NCI-H2171 treated with DMSO at 0.1 percent for 48 hours (cell line): ENCODE results near the gene SP8.
"Not testable (repeated sequence)": the region's sequence is repeated elsewhere in the genome, so short reads cannot be mapped to it uniquely, and the experiment has no call there.

Experiments used
- DNase-seq: peaks from one replicate; lab custom pipeline; 2025; lab: John Stamatoyannopoulos, UW

SP8 gene

GRCh38 chr7:20786779-20787659 lies at the start of gene SP8:
Gene SP8 (minus strand): TSS chr7:20786886. CDS start chr7:20786798, 88 bp downstream.
- peak; percentile 21 for DNase-seq

DNA sequence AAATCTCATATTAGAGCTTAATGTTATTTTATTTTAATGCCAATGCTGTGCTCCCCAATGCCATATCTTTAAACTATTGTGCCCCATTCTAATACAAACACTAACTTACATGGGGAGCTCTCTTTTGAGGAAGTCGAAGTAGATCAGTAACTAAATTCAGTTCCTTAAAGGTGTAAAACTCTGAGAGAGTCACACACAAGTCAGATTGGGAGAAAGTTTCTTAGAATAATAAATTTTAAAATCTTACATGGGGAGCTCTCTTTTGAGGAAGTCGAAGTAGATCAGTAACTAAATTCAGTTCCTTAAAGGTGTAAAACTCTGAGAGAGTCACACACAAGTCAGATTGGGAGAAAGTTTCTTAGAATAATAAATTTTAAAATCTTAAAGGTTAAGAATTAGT lies 49.7 kb upstream of the SP8 start:
- not testable (repeated sequence) for DNase-seq

DNA sequence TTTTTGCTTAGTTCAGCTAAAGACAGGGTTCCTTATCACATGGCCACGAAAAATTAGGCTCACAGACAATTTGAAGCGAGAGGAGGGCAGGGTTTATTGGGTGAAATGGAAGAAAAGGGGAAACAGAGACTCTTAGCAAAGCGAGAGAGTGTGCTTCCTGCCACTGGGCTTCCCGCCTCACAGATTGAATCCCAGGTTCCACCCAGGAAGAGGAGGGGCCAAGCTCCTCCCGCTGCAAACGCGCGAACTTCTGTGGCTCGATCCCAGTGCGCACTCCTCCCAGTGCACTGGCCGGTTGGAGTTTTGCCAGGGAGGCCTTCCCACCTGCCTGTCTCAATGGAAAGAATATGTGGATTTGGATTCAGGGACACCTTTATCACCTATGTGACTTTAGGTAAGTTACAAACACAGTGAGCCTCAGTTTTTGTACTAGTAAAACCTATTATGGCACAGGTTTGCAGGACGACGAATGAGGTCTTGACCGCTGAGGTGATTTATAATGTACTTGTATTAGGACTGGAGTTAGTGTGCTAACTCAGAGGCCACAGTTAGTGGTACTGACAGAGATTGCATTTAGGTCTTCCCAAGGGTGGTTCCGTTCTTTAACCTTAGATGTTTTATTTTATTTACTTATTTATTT lies 48.5 kb upstream of the SP8 start:
- no peak for DNase-seq

DNA sequence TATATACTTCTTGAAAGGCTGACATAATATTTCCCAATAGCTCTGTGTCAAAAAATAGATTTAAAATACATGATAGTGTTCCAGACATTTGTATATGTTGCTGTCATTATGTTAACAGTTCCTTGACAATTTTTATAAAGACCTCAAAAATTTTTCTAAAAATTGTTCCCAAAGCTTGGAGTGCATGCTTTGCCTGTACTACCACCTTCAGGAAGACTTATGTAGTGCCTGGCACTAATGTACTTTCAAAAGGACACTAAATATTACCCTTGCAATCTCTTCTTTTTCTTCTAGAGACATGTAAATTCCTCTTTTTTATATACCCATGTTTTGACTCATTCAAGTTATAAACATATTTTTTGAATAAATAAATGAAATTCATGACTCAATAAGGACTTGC lies 48.0 kb upstream of the SP8 start:
- DNase-seq, result no peak

- no peak for DNase-seq
Measured at GRCh38 chr7:20831956-20832355, 45.3 kb upstream of the SP8 start.

GRCh38 chr7:20831451-20831850 lies 44.8 kb upstream of the SP8 start:
- no peak for DNase-seq

DNA sequence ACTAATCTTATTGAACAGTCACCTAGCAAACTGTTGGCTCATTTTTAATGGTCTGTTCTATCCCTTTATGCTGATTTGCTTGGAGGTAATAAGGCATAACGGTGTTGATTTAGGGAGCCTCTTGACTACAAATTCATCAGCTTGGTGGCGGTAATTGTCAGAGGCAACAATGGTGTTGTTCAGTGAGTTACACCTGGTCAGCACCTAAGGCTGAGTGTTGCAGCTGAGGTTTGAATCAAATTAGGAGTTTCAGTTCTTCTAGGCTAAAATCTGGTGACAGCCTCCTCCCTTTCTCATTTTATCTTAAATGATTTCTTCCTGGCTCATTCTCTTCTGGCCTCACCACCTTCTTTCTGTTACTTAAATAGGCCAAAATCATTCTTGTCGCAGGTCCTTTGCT lies 42.3 kb upstream of the SP8 start:
- DNase-seq, result no peak

DNA sequence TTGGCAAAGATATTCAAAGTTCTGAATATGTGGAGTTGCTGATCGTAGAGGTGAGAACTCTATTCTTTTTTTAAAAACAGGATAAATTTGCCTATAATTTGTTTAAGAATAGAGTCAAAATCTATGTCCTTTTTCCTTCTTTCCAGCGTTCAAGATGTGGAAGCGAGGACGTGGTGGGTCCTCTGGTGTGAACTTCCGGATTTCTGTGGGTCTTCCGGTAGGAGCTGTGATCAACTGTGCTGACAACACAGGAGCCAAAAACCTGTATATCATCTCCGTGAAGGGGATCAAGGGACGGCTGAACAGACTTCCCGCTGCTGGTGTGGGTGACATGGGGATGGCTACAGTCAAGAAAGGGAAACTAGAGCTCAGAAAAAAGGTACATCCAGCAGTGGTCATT lies 40.5 kb upstream of the SP8 start:
- DNase-seq, result no peak

DNA sequence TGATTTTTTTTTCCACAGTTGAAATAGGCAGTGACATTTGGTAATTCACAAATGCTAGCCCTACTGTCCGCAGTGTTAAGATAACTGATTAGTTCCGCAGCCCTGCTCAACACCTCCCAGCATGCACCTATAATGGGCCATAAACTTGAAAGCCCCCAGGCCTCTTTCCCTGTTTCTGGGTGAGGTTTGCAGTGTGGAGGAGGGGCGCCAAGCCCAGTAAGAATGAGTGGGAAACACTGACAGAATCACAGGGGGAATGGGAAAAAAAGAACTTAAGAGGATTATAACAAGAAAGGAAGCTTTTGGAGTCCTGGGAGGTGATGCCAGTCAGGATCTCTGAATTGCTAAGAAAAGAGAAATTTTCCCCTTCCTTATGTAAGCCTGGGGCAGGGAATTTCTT lies 39.6 kb upstream of the SP8 start:
- DNase-seq, result no peak

DNA sequence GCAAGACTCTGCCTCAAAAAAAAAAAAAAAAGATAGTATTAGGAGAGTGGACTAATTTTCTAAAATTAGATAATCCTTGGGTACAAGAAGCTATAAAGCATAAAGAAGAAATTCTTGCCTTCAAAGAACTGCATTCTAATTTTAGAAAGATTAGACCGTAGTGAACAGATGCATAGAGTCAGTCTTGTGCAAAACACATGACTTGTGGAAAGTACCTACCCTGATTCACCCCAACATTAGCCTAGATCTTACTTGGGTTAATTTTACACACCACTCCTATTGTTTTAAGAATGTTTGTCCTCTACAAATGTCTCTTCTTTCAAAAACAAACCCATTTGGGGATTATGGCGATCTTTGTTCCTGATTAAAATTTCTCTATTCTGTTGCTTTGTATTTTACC lies 38.9 kb upstream of the SP8 start:
- DNase-seq, result no peak

- not testable (repeated sequence) for DNase-seq
Measured at GRCh38 chr7:20821390-20821789, 34.7 kb upstream of the SP8 start.

- DNase-seq, result no peak
Measured at GRCh38 chr7:20816372-20816959, 29.8 kb upstream of the SP8 start.

- DNase-seq, result no peak
Measured at GRCh38 chr7:20804345-20804744, 17.7 kb upstream of the SP8 start.

DNA sequence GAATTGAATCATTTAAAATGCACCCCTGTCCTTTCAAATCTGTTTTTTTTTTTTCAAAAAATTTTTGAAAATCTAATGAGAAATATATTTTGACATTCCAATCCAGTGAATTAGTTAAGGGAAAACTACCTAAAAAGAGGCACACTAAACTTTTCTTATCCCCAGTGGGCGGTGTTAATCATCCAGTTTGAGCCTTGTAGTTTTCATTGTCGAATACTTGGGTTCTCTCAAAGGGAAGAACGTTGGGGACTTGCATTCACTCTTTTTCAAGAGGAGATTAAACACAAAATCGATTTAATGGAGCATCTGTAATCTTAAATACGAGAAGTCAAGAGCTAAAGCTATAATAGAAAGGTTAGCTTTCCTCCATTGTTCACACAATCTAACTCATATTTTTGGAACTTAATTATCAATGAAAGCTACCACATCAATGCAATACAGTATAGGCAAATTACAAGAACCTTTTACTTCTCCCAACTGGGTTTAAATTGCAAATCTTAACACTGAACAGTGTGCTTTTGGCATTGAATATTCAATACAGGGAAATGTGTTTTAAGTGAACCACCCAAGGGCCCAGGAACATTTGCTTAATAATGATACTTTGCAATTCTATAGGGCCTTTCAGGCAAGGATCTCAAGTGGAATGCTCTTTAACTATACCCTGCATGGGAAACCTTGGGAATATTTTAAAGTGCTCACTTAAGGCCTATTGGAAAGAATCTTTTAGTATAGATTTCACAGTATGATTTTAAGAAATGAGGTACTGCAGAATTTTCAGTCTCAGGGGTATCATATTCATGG lies 13.1 kb upstream of the SP8 start:
- DNase-seq, result no peak

- DNase-seq, result no peak
Measured at GRCh38 chr7:20798694-20799121, 12.0 kb upstream of the SP8 start.

DNA sequence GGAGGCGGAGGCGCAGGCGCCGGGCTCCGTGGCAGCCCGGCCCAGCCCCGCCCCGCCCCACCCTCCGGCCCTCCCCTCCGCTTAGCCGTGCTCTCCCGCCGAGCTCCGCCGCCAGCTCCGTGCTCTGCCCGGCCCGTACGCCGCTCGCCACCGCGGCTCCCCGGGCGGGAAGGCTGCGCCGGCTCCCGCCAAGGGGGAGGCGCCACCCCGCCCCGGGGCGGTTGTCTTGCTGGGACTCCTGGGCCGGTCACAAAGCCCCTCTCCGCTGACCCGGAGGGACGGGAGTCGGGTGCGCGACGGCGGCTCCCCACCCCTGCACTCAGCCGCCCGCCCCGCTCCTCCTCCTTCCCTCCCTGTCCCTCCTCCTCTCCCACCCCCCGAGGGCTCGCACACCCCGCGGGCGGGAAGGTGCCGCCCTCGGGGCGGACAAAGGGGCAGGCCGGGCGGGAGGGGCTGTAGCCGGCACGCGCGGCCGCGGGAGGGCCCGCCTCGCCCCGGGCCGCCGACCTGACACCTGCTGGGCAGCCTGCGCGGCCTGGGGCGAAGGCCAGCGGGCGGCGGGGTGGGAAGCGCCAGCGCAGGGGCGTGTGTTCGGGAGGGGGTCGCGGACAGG lies 11.5 kb upstream of the SP8 start:
- DNase-seq, result no peak

- no peak for DNase-seq
Measured at GRCh38 chr7:20797462-20798080, 10.9 kb upstream of the SP8 start.

- no peak for DNase-seq
Measured at GRCh38 chr7:20797042-20797461, 10.4 kb upstream of the SP8 start.

GRCh38 chr7:20796500-20796899 lies 9.8 kb upstream of the SP8 start:
- no peak for DNase-seq

GRCh38 chr7:20795881-20796280 lies 9.2 kb upstream of the SP8 start:
- DNase-seq, result no peak

- DNase-seq, result no peak
Measured at GRCh38 chr7:20795361-20795760, 8.7 kb upstream of the SP8 start.
